Measurements from ENCODE around the gene MAP4K4.
A peak's percentile ranks its signal among the peaks of the same experiment; 100 is the strongest.

Gene MAP4K4

GRCh38 chr2:101815154-101815553 lies 117.6 kb downstream of the MAP4K4 start:
- no peak for TF ChIP-seq CTCF (IDR thresholded peaks at IDR 0.05; ENCODE audit: low read depth, low read length, missing control alignments)
- DNase-seq (ENCODE audit: low read depth): no peak
- in situ Hi-C loops (cut with HindIII; ENCODE audit: low sequenced_read_pairs): no loop called here
- H3K4me3 ChIP-seq (ENCODE audit: low read depth, low read length): no peak overlapping the region

- no peak overlapping the region for H3K4me3 ChIP-seq (ENCODE audit: low read depth, low read length)
- TF ChIP-seq CTCF (IDR thresholded peaks at IDR 0.05; ENCODE audit: low read depth, low read length, missing control alignments): no peak
- in situ Hi-C loops (cut with HindIII; ENCODE audit: low sequenced_read_pairs): no loop called here
- DNase-seq (ENCODE audit: low read depth): no peak
Observed at GRCh38 chr2:101815739-101816391, 118.4 kb downstream of the MAP4K4 start.

GRCh38 chr2:101816598-101816997 lies 119.1 kb downstream of the MAP4K4 start:
- no peak for DNase-seq (ENCODE audit: low read depth)
- in situ Hi-C loops (cut with HindIII; ENCODE audit: low sequenced_read_pairs): no loop called here
- H3K4me3 ChIP-seq (ENCODE audit: low read depth, low read length): no peak overlapping the region
- TF ChIP-seq CTCF (IDR thresholded peaks at IDR 0.05; ENCODE audit: low read depth, low read length, missing control alignments): no peak

GRCh38 chr2:101817481-101817880 lies 120.0 kb downstream of the MAP4K4 start:
- in situ Hi-C loops (cut with HindIII; ENCODE audit: low sequenced_read_pairs): no loop called here
- H3K4me3 ChIP-seq (ENCODE audit: low read depth, low read length): no peak overlapping the region
- no peak for DNase-seq (ENCODE audit: low read depth)
- no peak for TF ChIP-seq CTCF (IDR thresholded peaks at IDR 0.05; ENCODE audit: low read depth, low read length, missing control alignments)

- H3K4me3 ChIP-seq (ENCODE audit: low read depth, low read length): no peak overlapping the region
- no peak for TF ChIP-seq CTCF (IDR thresholded peaks at IDR 0.05; ENCODE audit: low read depth, low read length, missing control alignments)
- peak; percentile 57 for DNase-seq (ENCODE audit: low read depth)
- in situ Hi-C loops (cut with HindIII; ENCODE audit: low sequenced_read_pairs): no loop called here
Observed at GRCh38 chr2:101818531-101819451, 121.3 kb downstream of the MAP4K4 start.

- in situ Hi-C loops (cut with HindIII; ENCODE audit: low sequenced_read_pairs): no loop called here
- no peak for TF ChIP-seq CTCF (IDR thresholded peaks at IDR 0.05; ENCODE audit: low read depth, low read length, missing control alignments)
- H3K4me3 ChIP-seq (ENCODE audit: low read depth, low read length): no peak overlapping the region
- DNase-seq (ENCODE audit: low read depth): no peak
Observed at GRCh38 chr2:101820519-101820918, 123.0 kb downstream of the MAP4K4 start.

Data from astrocyte of the cerebellum (primary cell).